ENCODE measurements around the gene INPP4B. TPM values are rescaled to one million over a fixed set of nuclear protein-coding genes. Genes with fewer than 3 reads are reported as not detected.

INPP4B gene
- total RNA-seq, 1 experiment from 2014 or later, result 114 TPM

DNA sequence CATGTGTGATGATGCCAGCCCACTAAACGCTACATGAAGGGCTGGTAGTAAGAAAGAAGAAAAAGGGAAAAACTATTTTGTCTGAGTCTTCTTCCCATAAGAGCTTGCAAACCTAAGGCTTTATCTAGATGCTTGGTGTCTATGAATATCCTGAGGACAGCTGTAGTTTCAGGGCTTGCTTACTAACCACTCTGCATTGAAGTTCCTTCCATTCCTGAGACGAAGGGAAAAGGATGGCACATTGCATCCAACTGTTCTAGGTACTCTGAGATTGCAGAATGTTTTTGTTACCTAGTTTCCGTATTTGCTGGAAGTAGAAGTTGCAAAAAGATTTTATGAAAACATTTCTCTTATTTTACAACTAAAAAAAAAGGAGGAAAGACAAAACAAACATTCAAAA is 665.1 kb downstream of the INPP4B start:
- Mint-ChIP-seq H3K9me3 (ENCODE audit: low read depth, unreplicated experiment) (no peaks in the 10 kb centered on the region), H3K27me3 (ENCODE audit: unreplicated experiment) (no peaks in the 10 kb centered on the region), H3K36me3 (ENCODE audit: insufficient read depth, unreplicated experiment) (peaks cover 32% of the 10 kb centered on the region), H3K4me1 (ENCODE audit: low read depth, unreplicated experiment) (no peaks in the 10 kb centered on the region), H3K27ac (ENCODE audit: unreplicated experiment) (no peak overlapping the region), H3K4me3 (ENCODE audit: low read depth, unreplicated experiment) (no peak overlapping the region)
- intact Hi-C loops (cut with micrococcal nuclease; ENCODE audit: unreplicated experiment), result no loop called here
- TF ChIP-seq, protein P1, sequence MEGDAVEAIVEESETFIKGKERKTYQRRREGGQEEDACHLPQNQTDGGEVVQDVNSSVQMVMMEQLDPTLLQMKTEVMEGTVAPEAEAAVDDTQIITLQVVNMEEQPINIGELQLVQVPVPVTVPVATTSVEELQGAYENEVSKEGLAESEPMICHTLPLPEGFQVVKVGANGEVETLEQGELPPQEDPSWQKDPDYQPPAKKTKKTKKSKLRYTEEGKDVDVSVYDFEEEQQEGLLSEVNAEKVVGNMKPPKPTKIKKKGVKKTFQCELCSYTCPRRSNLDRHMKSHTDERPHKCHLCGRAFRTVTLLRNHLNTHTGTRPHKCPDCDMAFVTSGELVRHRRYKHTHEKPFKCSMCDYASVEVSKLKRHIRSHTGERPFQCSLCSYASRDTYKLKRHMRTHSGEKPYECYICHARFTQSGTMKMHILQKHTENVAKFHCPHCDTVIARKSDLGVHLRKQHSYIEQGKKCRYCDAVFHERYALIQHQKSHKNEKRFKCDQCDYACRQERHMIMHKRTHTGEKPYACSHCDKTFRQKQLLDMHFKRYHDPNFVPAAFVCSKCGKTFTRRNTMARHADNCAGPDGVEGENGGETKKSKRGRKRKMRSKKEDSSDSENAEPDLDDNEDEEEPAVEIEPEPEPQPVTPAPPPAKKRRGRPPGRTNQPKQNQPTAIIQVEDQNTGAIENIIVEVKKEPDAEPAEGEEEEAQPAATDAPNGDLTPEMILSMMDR (IDR thresholded peaks at IDR 0.05; ENCODE audit: unreplicated experiment), result no peak
- no TSS peak for BruUV-seq (replicated peaks)
- CTCF ChIA-PET, result no interaction called here
- no peak for DNase-seq

GRCh38 chr4:142169216-142169615 is 676.9 kb downstream of the INPP4B start:
- intact Hi-C loops (cut with micrococcal nuclease; ENCODE audit: unreplicated experiment), result no loop called here
- CTCF ChIA-PET, result no interaction called here
- TF ChIP-seq, protein P1 (IDR thresholded peaks at IDR 0.05; ENCODE audit: unreplicated experiment), result no peak
- Mint-ChIP-seq H3K27me3 (ENCODE audit: unreplicated experiment) (no peaks in the 10 kb centered on the region), H3K27ac (ENCODE audit: unreplicated experiment) (no peak overlapping the region), H3K36me3 (ENCODE audit: insufficient read depth, unreplicated experiment) (peaks cover 7% of the 10 kb centered on the region), H3K4me3 (ENCODE audit: low read depth, unreplicated experiment) (no peak overlapping the region), H3K9me3 (ENCODE audit: low read depth, unreplicated experiment) (no peaks in the 10 kb centered on the region), H3K4me1 (ENCODE audit: low read depth, unreplicated experiment) (no peaks in the 10 kb centered on the region)
- BruUV-seq (replicated peaks), result no TSS peak
- DNase-seq, result no peak

DNA sequence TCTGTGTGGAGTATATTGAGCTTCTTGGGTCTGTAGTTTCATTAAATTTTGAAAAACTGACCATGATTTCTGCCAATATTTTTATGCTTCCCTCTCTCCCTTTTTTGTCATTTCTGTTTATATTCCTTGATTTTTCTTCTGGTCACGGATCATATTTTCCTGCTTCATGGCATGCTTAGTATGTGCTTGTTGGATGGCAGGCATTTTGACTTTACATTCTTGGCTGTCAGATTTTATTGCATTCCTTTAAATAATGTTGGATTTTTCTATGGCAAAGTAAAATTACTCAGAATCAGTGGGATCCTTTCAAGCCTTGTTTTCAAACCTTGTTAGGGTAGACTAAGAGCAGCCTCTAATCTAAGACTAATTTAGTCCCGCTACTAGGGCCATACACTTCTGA is 677.9 kb downstream of the INPP4B start:
- TF ChIP-seq, protein P1 (IDR thresholded peaks at IDR 0.05; ENCODE audit: unreplicated experiment), result no peak
- no peak for DNase-seq
- intact Hi-C loops (cut with micrococcal nuclease; ENCODE audit: unreplicated experiment), result no loop called here
- H3K27me3 Mint-ChIP-seq (ENCODE audit: unreplicated experiment), result no peaks in the 10 kb centered on the region
- peaks cover 7% of the 10 kb centered on the region for H3K36me3 Mint-ChIP-seq (ENCODE audit: insufficient read depth, unreplicated experiment)
- BruUV-seq (replicated peaks), result no TSS peak
- no peaks in the 10 kb centered on the region for H3K9me3 Mint-ChIP-seq (ENCODE audit: low read depth, unreplicated experiment)
- H3K4me1 Mint-ChIP-seq (ENCODE audit: low read depth, unreplicated experiment), result no peaks in the 10 kb centered on the region
- H3K27ac Mint-ChIP-seq (ENCODE audit: unreplicated experiment), result no peak overlapping the region
- CTCF ChIA-PET, result no interaction called here
- H3K4me3 Mint-ChIP-seq (ENCODE audit: low read depth, unreplicated experiment), result no peak overlapping the region

- H3K9me3 Mint-ChIP-seq (ENCODE audit: low read depth, unreplicated experiment), result no peaks in the 10 kb centered on the region
- CTCF ChIA-PET, result no interaction called here
- H3K27ac Mint-ChIP-seq (ENCODE audit: unreplicated experiment), result no peak overlapping the region
- intact Hi-C loops (cut with micrococcal nuclease; ENCODE audit: unreplicated experiment), result no loop called here
- H3K4me3 Mint-ChIP-seq (ENCODE audit: low read depth, unreplicated experiment), result no peak overlapping the region
- peaks cover 13% of the 10 kb centered on the region for H3K36me3 Mint-ChIP-seq (ENCODE audit: insufficient read depth, unreplicated experiment)
- DNase-seq, result no peak
- TF ChIP-seq, protein P1 (IDR thresholded peaks at IDR 0.05; ENCODE audit: unreplicated experiment), result no peak
- peaks cover 6% of the 10 kb centered on the region for H3K4me1 Mint-ChIP-seq (ENCODE audit: low read depth, unreplicated experiment)
- no TSS peak for BruUV-seq (replicated peaks)
- no peaks in the 10 kb centered on the region for H3K27me3 Mint-ChIP-seq (ENCODE audit: unreplicated experiment)
Measured at GRCh38 chr4:142164767-142165500, 681.2 kb downstream of the INPP4B start.
